Small intestine (tissue), 16 donors: ENCODE data around the gene KLHL26. TPM values are rescaled to one million over a fixed set of nuclear protein-coding genes. Genes with fewer than 3 reads are reported as not detected.

ENCODE experiments used
- DNase-seq, 2 donors: peaks; one replicate each; pipeline versions ENCODE4 v3.0.0 to v3.0.0-alpha.2; 2013
- FAIRE-seq: peaks from 2 replicates; lab custom pipeline; 2012; peaks lifted over from hg19 to GRCh38; lab: Jason Lieb, UNC
- H3K27ac ChIP-seq, 3 donors: one replicate each; pipeline ENCODE4 v1.5.1; 2013; ENCODE audit warnings: low read length in 2 of 3, mild to moderate bottlenecking in 2 of 3, control low read depth in 1 of 3, inconsistent platforms in 1 of 3, low read depth in 1 of 3, moderate library complexity in 1 of 3
- H3K27me3 ChIP-seq, 3 donors: one replicate each; pipeline ENCODE4 v1.6.1; 2013; ENCODE audit warnings: low read length in 3 of 3, inconsistent platforms in 1 of 3; ENCODE audit not compliant: control insufficient read depth in 3 of 3, insufficient read depth in 3 of 3
- H3K36me3 ChIP-seq, 3 donors: one replicate each; pipeline ENCODE4 v1.6.1; 2013; ENCODE audit warnings: low read length in 3 of 3, inconsistent platforms in 1 of 3, low read depth in 1 of 3, mild to moderate bottlenecking in 1 of 3, moderate library complexity in 1 of 3; ENCODE audit not compliant: control insufficient read depth in 3 of 3, insufficient read depth in 2 of 3
- H3K4me1 ChIP-seq, 3 donors: one replicate each; pipeline ENCODE4 v1.6.1; 2013; ENCODE audit warnings: low read length in 2 of 3, inconsistent platforms in 1 of 3, low read depth in 1 of 3, mild to moderate bottlenecking in 1 of 3, moderate library complexity in 1 of 3; ENCODE audit not compliant: control insufficient read depth in 3 of 3, insufficient read depth in 2 of 3
- H3K4me3 ChIP-seq, 3 donors: one replicate each; pipeline ENCODE4 v1.5.1; 2013; ENCODE audit warnings: low read length in 3 of 3, control low read depth in 1 of 3, inconsistent platforms in 1 of 3, low read depth in 1 of 3, mild to moderate bottlenecking in 1 of 3, moderate library complexity in 1 of 3
- H3K9me3 ChIP-seq, 2 donors: one replicate each; pipeline ENCODE4 v1.6.1; 2013; ENCODE audit warnings: low read depth in 1 of 2, low read length in 1 of 2; ENCODE audit not compliant: control insufficient read depth in 2 of 2, insufficient read depth in 1 of 2
- WGBS, 3 donors: extraction: QIAGEN DNeasy Blood & Tissue Kit; methylation state at CpG; one replicate each; pipeline ENCODE4 v1.1.7; 2013; 5-methylcytosine and 5-hydroxymethylcytosine counted together
- long read RNA-seq, 10 donors: transcript quantifications; one replicate each; lab custom pipeline, GENCODE V29; 2026
- polyA plus RNA-seq, 4 donors: library from polyadenylated mRNA; stranded (reverse) in 3 of 4; unstranded in 1 of 4; fragments of 200-250 nt in 3 of 4; fragments of 120-200 nt in 1 of 4; gene quantifications; one replicate each; pipeline versions ENCODE4 v1.2.1 to v1.2.3, GENCODE V29; 2013
- donor health status: healthy with polysubstance abuse.
- donor health status: control.
- donor health status: control.
- donor health status: Bipolar disorder and iron deficiency.
- donor health status: healthy.

KLHL26 gene
- polyA plus RNA-seq, result 1 to 10 TPM; 1.6 to 5.2 (median 3.5) TPM
- long read RNA-seq, donor 1, full-length matches to known transcripts, result 4 of 4 reads
- long read RNA-seq, donor 1, partial matches to known transcripts, result 0 of 4 reads
- long read RNA-seq, donor 1, other reads (novel, unspliced or antisense), result 0 of 4 reads
- long read RNA-seq, donor 2, full-length matches to known transcripts, result 1 of 1 reads
- long read RNA-seq, donor 2, partial matches to known transcripts, result 0 of 1 reads
- long read RNA-seq, donor 2, other reads (novel, unspliced or antisense), result 0 of 1 reads
- long read RNA-seq, donor 3, full-length matches to known transcripts, result 2 of 2 reads
- long read RNA-seq, donor 3, partial matches to known transcripts, result 0 of 2 reads
- long read RNA-seq, donor 3, other reads (novel, unspliced or antisense), result 0 of 2 reads
- long read RNA-seq, donor 4, result 0 reads
- long read RNA-seq, donor 5, result 0 reads
- long read RNA-seq, donor 6, full-length matches to known transcripts, result 1 of 1 reads
- long read RNA-seq, donor 6, partial matches to known transcripts, result 0 of 1 reads
- long read RNA-seq, donor 6, other reads (novel, unspliced or antisense), result 0 of 1 reads
- long read RNA-seq, donor 7, full-length matches to known transcripts, result 5 of 5 reads
- long read RNA-seq, donor 7, partial matches to known transcripts, result 0 of 5 reads
- long read RNA-seq, donor 7, other reads (novel, unspliced or antisense), result 0 of 5 reads
- long read RNA-seq, donor 8, result 0 reads
- long read RNA-seq, donor 9, result 0 reads
- long read RNA-seq, donor 10, full-length matches to known transcripts, result 1 of 1 reads
- long read RNA-seq, donor 10, partial matches to known transcripts, result 0 of 1 reads
- long read RNA-seq, donor 10, other reads (novel, unspliced or antisense), result 0 of 1 reads

GRCh38 chr19:18636969-18637629, at the start of gene KLHL26:
Gene KLHL26 (plus strand): TSS chr19:18637028. CDS start chr19:18637055, 27 bp downstream.
- no peak for FAIRE-seq

GRCh38 chr19:18587561-18587960, 49.3 kb upstream of the KLHL26 start:
- peak overlapping the region in 1 of 3 donors; percentile 88 for H3K27ac ChIP-seq
- H3K9me3 ChIP-seq, result no peaks in the 10 kb centered on the region
- H3K27me3 ChIP-seq, result no peaks in the 10 kb centered on the region
- FAIRE-seq (no peak), DNase-seq (no peak)
- 89 to 94% (median 94%) methylated on average over 12 of the region's 12 CpGs for whole genome bisulfite sequencing, 3 donors
- H3K36me3 ChIP-seq, result peaks cover 0 to 19% (median 0%) of the 10 kb centered on the region in 3 donors
- H3K4me1 ChIP-seq, result peaks cover 3 to 15% (median 5%) of the 10 kb centered on the region in 3 donors
- no peak overlapping the region for H3K4me3 ChIP-seq

More at GRCh38 chr19:18636969-18637629, at the start of gene KLHL26:
- DNase-seq, result peak in 1 of 2 donors; percentile 37
- Histone ChIP-seq H3K27me3 (no peaks in the 10 kb centered on the region), H3K36me3 (peaks cover 0 to 3% (median 0%) of the 10 kb centered on the region in 3 donors), H3K9me3 (no peaks in the 10 kb centered on the region), H3K27ac (peak within 1 kb of the TSS; percentile 70 to 90 (median 77)), H3K4me1 (peaks cover 3 to 21% (median 5%) of the 10 kb centered on the region in 3 donors), H3K4me3 (peak within 1 kb of the TSS; percentile 68 to 76 (median 74))
- WGBS, 3 donors, result 3 to 5% (median 5%) methylated on average over 44 to 47 of the region's 47 CpGs

- WGBS, 3 donors, result 32 to 40% (median 32%) methylated on average over 16 of the region's 16 CpGs
These were observed 48.7 kb upstream of the KLHL26 start for GRCh38 chr19:18587962-18588610.

GRCh38 chr19:18588611-18589379, 48.0 kb upstream of the KLHL26 start, which contains the start of gene REX1BD:
Gene REX1BD (plus strand): TSS chr19:18588798. CDS start chr19:18588802, 4 bp downstream.
- DNase-seq (peak; percentile 77 to 91), FAIRE-seq (no peak)
- Histone ChIP-seq H3K27ac (peak within 1 kb of the TSS; percentile 77 to 88 (median 88)), H3K27me3 (no peaks in the 10 kb centered on the region), H3K36me3 (peaks cover 0 to 19% (median 0%) of the 10 kb centered on the region in 3 donors), H3K9me3 (no peaks in the 10 kb centered on the region), H3K4me1 (peaks cover 3 to 16% (median 6%) of the 10 kb centered on the region in 3 donors), H3K4me3 (peak within 1 kb of the TSS; percentile 64 to 79 (median 72))
- WGBS, 3 donors, result 0 to 1% (median 1%) methylated on average over 47 to 72 of the region's 72 CpGs

More at GRCh38 chr19:18587962-18588610, 48.7 kb upstream of the KLHL26 start:
- peaks cover 3 to 15% (median 5%) of the 10 kb centered on the region in 3 donors for H3K4me1 ChIP-seq
- H3K36me3 ChIP-seq, result peaks cover 0 to 19% (median 0%) of the 10 kb centered on the region in 3 donors
- peak overlapping the region; percentile 77 to 88 (median 88) for H3K27ac ChIP-seq
- DNase-seq (no peak), FAIRE-seq (no peak)
- H3K9me3 ChIP-seq, result no peaks in the 10 kb centered on the region
- H3K4me3 ChIP-seq, result peak overlapping the region in 2 of 3 donors; percentile 64 to 79
- no peaks in the 10 kb centered on the region for H3K27me3 ChIP-seq

- Histone ChIP-seq H3K27ac (peak overlapping the region; percentile 77 to 88 (median 88)), H3K4me3 (peak overlapping the region; percentile 64 to 79 (median 72)), H3K9me3 (no peaks in the 10 kb centered on the region), H3K36me3 (peaks cover 0 to 19% (median 0%) of the 10 kb centered on the region in 3 donors), H3K4me1 (peaks cover 3 to 23% (median 10%) of the 10 kb centered on the region in 3 donors), H3K27me3 (peaks cover 0 to 2% (median 0%) of the 10 kb centered on the region in 3 donors)
- DNase-seq, result peak; percentile 74 to 88
- no peak for FAIRE-seq
- 12 to 33% (median 20%) methylated on average over 37 to 52 of the region's 52 CpGs for WGBS, 3 donors
These were observed 47.2 kb upstream of the KLHL26 start for GRCh38 chr19:18589380-18590272.

GRCh38 chr19:18590273-18591272, 46.3 kb upstream of the KLHL26 start:
- Histone ChIP-seq H3K9me3 (no peaks in the 10 kb centered on the region), H3K36me3 (peaks cover 0 to 19% (median 0%) of the 10 kb centered on the region in 3 donors), H3K27ac (peak overlapping the region in 1 of 3 donors; percentile 88), H3K4me1 (peaks cover 3 to 26% (median 11%) of the 10 kb centered on the region in 3 donors), H3K27me3 (peaks cover 0 to 11% (median 0%) of the 10 kb centered on the region in 3 donors), H3K4me3 (peak overlapping the region in 1 of 3 donors; percentile 64)
- DNase-seq, result peak in 1 of 2 donors; percentile 26
- no peak for FAIRE-seq
- WGBS, 3 donors, result 80 to 93% (median 89%) methylated on average over 40 of the region's 40 CpGs
